ENCODE results near the gene ATP6AP2.

DNA sequence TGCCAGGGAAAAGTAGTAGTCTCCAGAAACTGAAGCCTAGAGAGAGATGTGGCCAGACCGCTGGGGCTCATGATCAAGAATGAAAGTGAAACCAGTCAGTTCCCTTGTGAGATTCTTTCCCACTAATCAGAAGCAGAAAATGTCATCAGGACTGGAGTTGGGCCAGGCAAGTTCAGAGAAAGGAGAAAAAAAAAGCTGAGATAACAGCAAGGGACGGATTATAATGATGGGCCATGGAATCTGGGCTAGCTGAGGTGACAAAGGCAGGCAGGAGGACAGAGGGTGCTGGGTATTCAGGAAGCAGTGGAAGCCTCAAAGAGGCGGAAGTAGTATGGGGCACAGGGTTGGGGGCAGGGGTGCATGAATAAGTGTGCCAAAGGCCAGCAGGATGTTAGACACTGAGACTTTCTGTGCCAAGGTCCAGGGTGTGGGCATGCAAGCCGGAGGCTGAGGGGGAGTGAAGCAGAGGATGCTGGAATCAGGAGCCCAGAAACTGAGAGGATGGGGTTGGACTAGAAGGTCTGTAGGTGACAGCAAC lies 64.1 kb downstream of the ATP6AP2 start:
- TF ChIP-seq, protein P1, sequence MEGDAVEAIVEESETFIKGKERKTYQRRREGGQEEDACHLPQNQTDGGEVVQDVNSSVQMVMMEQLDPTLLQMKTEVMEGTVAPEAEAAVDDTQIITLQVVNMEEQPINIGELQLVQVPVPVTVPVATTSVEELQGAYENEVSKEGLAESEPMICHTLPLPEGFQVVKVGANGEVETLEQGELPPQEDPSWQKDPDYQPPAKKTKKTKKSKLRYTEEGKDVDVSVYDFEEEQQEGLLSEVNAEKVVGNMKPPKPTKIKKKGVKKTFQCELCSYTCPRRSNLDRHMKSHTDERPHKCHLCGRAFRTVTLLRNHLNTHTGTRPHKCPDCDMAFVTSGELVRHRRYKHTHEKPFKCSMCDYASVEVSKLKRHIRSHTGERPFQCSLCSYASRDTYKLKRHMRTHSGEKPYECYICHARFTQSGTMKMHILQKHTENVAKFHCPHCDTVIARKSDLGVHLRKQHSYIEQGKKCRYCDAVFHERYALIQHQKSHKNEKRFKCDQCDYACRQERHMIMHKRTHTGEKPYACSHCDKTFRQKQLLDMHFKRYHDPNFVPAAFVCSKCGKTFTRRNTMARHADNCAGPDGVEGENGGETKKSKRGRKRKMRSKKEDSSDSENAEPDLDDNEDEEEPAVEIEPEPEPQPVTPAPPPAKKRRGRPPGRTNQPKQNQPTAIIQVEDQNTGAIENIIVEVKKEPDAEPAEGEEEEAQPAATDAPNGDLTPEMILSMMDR (IDR thresholded peaks at IDR 0.05; ENCODE audit: low read depth, low read length, poor library complexity, severe bottlenecking), result no peak
- TF ChIP-seq EZH2phosphoT487 (IDR thresholded peaks at IDR 0.05; ENCODE audit: borderline replicate concordance, low read length), result no peak
